NT2/D1 (cell line): ENCODE results near the gene CACNA1D.

ENCODE experiments used
- YY1 ChIP-seq: IDR thresholded peaks from 2 replicates; pipeline ENCODE4 v1.6.1; 2011; ENCODE audit not compliant: insufficient read length, insufficient read depth
- ZNF274 ChIP-seq: IDR thresholded peaks from 2 replicates; pipeline ENCODE4 v1.6.1; 2011; ENCODE audit warnings: mild to moderate bottlenecking, low read depth, low read length

DNA sequence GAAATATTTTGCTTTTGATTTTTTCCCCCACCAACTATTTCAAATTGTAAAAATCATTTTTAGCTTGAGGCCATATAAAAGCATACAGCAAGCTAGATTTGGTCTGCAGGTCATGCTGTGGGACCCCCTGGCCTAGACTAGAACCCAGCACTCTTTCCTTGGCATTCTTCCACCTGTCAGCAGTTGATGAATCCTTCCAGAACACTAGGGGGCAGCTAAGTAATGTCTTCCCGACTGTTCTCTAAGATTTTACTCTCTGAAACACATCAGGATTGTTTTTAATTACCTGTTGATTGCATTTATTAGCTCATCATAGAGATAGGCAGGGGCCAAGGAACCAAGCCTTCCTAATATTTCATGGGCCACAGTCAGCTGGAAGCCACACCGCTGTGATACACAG, 174.5 kb downstream of the CACNA1D start:
- no peak for TF ChIP-seq YY1
- TF ChIP-seq ZNF274: no peak
